IMR-90 (cell line): ENCODE results near the gene EBI3.

ENCODE experiments used
- CTCF ChIP-seq: conservative IDR thresholded peaks from 2 replicates; pipeline ENCODE4 v1.5.1; 2012; ENCODE audit warnings: mild to moderate bottlenecking, low read depth, low read length, improper control_type of control experiment
- ELK1 ChIP-seq: fragments of 150-350 bp; IDR thresholded peaks from 2 replicates; pipeline ENCODE4 v1.6.1; 2016; ENCODE audit warnings: low read depth, mild to moderate bottlenecking, low read length, moderate library complexity, borderline replicate concordance
- MAFK ChIP-seq: IDR thresholded peaks from 2 replicates; pipeline ENCODE4 v1.6.1; 2012; ENCODE audit warnings: low read depth, low read length, improper control_type of control experiment
- MAZ ChIP-seq: IDR thresholded peaks from 2 replicates; pipeline ENCODE4 v1.6.1; 2012; ENCODE audit warnings: low read depth, mild to moderate bottlenecking, low read length, improper control_type of control experiment, moderate library complexity, borderline replicate concordance
- POLR2A ChIP-seq: IDR thresholded peaks from 2 replicates; pipeline ENCODE4 v1.6.1; 2012; ENCODE audit warnings: mild to moderate bottlenecking, low read depth, low read length
- RCOR1 ChIP-seq: IDR thresholded peaks from 2 replicates; pipeline ENCODE4 v1.6.1; 2012; ENCODE audit warnings: mild to moderate bottlenecking, low read length, improper control_type of control experiment; ENCODE audit not compliant: insufficient replicate concordance
- RFX5 ChIP-seq: IDR thresholded peaks from 2 replicates; pipeline ENCODE4 v1.8.0; 2012; ENCODE audit warnings: low read depth, mild to moderate bottlenecking, low read length, moderate library complexity
- SMC3 ChIP-seq: fragments of 150-350 bp; IDR thresholded peaks from 2 replicates; pipeline ENCODE4 v1.6.1; 2016; ENCODE audit warnings: low read depth, mild to moderate bottlenecking, antibody characterized with exemption, low read length, moderate library complexity

DNA sequence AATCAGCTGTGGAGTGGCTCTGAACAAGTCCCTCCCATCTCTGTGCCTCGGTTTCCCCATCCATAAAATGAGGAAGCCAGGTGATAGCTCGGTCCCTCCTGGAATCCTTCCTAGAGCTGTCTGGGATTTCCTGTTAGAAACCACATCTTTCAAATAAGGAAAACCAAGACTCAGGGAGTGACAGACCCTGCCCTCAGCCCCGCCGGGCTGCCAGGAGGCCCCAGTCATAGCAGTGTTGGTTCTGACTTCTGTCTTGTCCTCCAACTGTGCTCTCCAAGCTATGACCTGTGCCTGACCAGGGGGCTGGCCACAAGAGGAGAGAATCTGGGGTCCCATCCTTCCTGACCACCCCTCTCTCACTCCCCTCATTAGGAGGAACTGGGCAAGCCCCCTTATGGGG lies 48.7 kb downstream of the EBI3 start:
- no peak for TF ChIP-seq CTCF
- TF ChIP-seq RFX5: no peak
- no peak for TF ChIP-seq POLR2A
- TF ChIP-seq MAZ: no peak
- TF ChIP-seq SMC3: no peak
- TF ChIP-seq MAFK: no peak
- TF ChIP-seq RCOR1: no peak
- TF ChIP-seq ELK1: no peak
